Fibroblast of mammary gland (primary cell): ENCODE results near the gene S100A16.

Experiments
- DNase-seq: peaks from one replicate; pipeline ENCODE4 v3.0.0-alpha.2; 2010; ENCODE audit warnings: low read depth
- H3K4me3 ChIP-seq: 2 replicates; pipeline ENCODE4 v1.5.1; 2011; ENCODE audit warnings: low read depth, mild to moderate bottlenecking, low read length, moderate library complexity; ENCODE audit not compliant: control insufficient read depth
- TF ChIP-seq, protein P1 (sequence below): conservative IDR thresholded peaks from 2 replicates; pipeline ENCODE4 v1.5.1; 2011; ENCODE audit warnings: low read depth, low read length, inconsistent platforms; ENCODE audit not compliant: control insufficient read depth, insufficient read depth

The S100A16 gene

DNA sequence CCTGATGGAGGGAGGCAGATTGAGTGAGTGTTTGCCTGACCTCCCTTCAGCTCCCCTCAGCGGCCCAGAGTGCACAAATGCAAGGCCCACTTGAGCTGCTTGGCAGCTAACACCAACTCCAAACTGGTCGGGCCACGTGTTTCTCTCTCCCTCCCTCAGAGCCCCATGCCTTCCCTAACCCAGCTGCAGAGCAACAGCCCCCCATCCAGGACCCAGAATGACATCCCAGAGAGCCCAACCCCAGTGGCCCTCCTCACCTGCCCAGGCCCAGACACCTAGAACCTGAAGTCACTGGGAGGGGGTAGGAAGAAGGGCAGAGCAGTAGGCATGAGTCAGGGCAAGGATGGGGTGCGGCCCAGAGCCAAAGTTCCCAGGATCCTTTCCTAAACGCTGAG, 4.0 kb upstream of the S100A16 start:
- DNase-seq: no peak
- no peak overlapping the region for H3K4me3 ChIP-seq
- TF ChIP-seq, protein P1, sequence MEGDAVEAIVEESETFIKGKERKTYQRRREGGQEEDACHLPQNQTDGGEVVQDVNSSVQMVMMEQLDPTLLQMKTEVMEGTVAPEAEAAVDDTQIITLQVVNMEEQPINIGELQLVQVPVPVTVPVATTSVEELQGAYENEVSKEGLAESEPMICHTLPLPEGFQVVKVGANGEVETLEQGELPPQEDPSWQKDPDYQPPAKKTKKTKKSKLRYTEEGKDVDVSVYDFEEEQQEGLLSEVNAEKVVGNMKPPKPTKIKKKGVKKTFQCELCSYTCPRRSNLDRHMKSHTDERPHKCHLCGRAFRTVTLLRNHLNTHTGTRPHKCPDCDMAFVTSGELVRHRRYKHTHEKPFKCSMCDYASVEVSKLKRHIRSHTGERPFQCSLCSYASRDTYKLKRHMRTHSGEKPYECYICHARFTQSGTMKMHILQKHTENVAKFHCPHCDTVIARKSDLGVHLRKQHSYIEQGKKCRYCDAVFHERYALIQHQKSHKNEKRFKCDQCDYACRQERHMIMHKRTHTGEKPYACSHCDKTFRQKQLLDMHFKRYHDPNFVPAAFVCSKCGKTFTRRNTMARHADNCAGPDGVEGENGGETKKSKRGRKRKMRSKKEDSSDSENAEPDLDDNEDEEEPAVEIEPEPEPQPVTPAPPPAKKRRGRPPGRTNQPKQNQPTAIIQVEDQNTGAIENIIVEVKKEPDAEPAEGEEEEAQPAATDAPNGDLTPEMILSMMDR: no peak

DNA sequence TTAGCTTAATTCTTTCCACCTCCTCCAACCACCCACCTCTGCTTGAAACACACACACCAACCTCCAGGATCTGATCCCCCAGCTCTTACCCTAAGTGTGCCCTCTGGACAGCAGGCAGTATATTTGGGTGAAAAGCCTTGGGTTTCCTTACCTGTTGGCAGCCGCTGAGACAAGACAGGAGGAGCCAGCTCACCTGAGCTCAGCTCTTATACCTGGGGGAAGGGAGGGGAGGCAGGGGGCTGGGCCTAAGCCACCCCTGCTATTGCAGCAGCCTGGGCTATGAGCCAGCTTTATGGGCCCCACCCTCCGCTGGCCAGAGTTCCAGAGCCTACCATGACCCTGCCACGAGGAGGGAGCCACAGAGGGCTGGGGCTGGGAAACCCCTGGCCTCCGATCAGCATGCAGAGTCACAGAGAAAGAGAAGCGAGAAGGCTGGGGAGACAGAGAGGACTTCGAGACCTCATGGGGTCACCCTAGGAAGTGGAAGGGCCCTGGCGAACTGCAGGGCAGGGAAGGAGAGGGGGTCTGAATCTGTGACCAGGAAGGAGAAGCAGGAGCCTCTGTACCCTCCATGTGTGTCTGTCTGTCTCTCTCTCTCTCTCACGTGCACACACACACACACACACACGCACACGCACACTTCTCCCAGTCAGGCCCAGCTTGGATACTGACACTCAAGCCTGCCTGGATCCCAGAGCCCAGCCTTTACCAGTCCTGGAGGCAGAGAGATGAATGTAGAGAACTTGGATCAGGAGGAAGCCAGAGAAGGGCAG, 3.4 kb upstream of the S100A16 start, which contains the start of gene S100A14:
Gene S100A14, minus strand, starts transcription at position 182 of the 773 bp plus-strand sequence. CDS start 467 bp downstream, outside the sequence.
- no peak within 1 kb of the TSS for H3K4me3 ChIP-seq
- no peak for DNase-seq
- TF ChIP-seq, protein P1: no peak

GRCh38 chr1:153615406-153615805, 2.5 kb upstream of the S100A16 start:
- DNase-seq: no peak
- H3K4me3 ChIP-seq: no peak overlapping the region
- TF ChIP-seq, protein P1: no peak

DNA sequence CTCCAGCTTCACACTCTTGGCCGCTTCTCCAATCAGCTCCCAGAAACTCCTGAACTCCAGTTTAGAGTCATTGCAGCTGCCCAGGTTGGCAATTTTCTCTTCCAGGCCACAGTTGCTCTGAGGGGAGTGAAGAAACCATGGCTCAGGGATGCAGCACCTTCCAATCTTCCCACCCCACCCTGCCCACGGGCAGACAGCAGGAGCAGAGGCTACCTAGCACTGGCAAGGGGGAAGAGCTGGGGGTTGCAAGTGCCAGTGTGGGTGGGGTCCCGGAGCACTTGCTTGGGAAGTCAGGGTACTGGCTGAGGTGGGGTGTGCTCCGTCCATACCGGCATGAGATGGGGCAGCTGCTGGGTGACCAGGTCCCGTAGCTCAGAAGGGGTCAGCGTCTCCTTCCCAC, 2.0 kb upstream of the S100A16 start:
- no peak for DNase-seq
- H3K4me3 ChIP-seq: no peak overlapping the region
- TF ChIP-seq, protein P1: no peak

DNA sequence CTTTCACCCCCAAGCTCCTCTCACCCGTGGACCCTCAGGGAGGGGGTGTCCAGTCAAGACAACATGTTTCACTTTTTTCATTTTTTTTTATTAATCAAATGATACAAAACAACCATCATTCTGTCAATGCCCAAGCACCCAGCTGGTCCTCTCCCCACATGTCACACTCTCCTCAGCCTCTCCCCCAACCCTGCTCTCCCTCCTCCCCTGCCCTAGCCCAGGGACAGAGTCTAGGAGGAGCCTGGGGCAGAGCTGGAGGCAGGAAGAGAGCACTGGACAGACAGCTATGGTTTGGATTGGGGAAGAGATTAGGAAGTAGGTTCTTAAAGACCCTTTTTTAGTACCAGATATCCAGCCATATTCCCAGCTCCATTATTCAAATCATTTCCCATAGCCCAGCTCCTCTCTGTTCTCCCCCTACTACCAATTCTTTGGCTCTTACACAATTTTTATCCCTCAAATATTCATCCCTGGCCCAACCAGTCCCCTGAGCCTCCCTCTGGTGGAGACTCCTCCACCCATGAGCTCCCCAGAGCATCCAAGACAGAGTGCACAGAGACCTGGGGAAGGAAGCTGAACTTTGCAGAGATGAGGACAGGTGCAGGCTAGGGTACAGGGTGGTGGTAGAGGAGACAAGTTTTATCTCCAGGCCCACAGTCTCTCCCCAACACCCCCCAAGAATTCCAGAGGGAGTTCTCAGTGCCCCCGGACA, 1.4 kb upstream of the S100A16 start:
- no peak overlapping the region for H3K4me3 ChIP-seq

DNA sequence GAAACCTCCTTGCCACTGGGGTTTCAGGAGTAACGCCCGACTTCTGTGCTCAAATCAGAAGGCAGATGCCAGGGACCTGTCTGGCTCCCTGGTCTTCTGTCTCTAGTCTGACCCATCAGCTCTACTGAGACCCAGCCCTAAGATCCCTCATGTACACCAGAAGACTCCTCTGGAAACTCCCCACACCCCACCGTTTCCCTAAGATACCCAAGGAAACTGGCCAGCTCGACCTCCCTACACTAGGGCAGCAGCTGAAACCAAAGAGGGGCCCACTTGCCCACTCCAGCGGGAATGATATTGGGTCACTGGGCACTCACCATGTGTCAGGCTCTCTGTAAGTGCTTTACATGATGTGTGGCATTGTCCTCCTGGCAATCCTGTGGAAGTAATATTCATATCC, 469 bp upstream of the S100A16 start:
- peak overlapping the region; percentile 94 for H3K4me3 ChIP-seq
- no peak for DNase-seq

More for the DNA sequence above, 1.4 kb upstream of the S100A16 start:
- no peak for DNase-seq
- TF ChIP-seq, protein P1: peak; percentile 17

More for the DNA sequence above, 469 bp upstream of the S100A16 start:
- TF ChIP-seq, protein P1: no peak
